ENCODE measurements around the gene CCN5.

- TF ChIP-seq CTCF (conservative IDR thresholded peaks at IDR 0.05; ENCODE audit: low read length) (no peak), EZH2phosphoT487 (IDR thresholded peaks at IDR 0.05; ENCODE audit: borderline replicate concordance) (no peak)
These were observed 24.8 kb downstream of the CCN5 start for GRCh38 chr20:44739942-44740341.
